GM18867 (cell line): ENCODE measurements around the gene ROBO1.
"Not testable (repeated sequence)": the region's sequence is repeated elsewhere in the genome, so short reads cannot be mapped to it uniquely, and the experiment has no call there.

Experiments
- ATAC-seq: cut with Tn5 transposase; IDR thresholded peaks from one replicate; pipeline ENCODE4 v1.9.1; 2021; ENCODE audit warnings: mild to moderate bottlenecking, moderate library complexity; ENCODE audit not compliant: unreplicated experiment

Gene ROBO1

GRCh38 chr3:79558943-79559342, 208.9 kb downstream of the ROBO1 start:
- no peak for ATAC-seq

DNA sequence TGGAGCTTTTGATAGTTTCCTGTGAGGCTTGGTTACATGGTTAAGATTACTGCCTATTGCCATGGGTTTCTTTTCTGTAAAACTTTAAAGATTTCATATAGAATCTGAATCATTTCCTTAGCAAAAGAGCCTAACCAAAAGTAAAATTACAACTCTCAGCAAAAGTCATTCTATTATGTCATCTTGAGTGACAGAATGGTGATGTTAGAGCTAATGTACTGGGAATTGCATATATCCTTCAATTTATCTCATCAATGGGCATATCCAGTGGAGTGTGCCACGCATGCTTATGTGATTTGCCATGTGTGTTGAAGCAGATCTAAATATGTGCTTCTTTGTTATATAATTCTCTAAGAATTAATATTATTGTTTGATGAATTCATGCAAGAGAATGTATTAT, 212.1 kb downstream of the ROBO1 start:
- no peak for ATAC-seq

GRCh38 chr3:79551997-79552396, 215.8 kb downstream of the ROBO1 start:
- ATAC-seq, result no peak

DNA sequence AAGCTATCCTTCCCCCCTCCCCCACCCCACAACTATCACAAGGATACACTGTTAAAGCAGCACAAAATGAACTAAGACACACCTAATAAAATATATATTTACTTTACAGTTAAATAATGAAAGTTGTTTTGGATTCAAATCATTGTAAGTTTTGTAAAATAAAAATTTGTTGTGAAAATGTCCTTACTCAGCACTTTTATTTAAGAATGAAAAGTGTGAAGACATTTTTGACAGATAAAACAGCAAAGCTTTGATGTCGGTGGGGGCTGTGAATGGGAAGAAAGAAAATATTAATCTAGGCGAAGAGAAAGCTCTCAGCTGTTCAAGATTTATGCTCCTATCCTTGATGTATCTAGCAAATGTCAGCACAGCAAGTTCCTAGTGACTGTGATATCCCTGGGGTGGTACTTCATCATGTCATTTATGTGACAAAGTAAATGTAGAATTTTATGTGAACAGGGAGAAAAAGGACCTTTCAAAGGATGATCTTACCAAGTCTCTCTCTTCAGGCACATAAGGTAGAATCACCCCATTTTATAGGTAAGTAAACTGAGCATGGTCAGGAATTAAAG, 216.4 kb downstream of the ROBO1 start:
- no peak for ATAC-seq

- no peak for ATAC-seq
These were observed 224.4 kb downstream of the ROBO1 start for GRCh38 chr3:79543218-79543982.

- no peak for ATAC-seq
These were observed 233.1 kb downstream of the ROBO1 start for GRCh38 chr3:79534727-79535126.

- ATAC-seq, result no peak
These were observed 236.1 kb downstream of the ROBO1 start for GRCh38 chr3:79531566-79532295.

DNA sequence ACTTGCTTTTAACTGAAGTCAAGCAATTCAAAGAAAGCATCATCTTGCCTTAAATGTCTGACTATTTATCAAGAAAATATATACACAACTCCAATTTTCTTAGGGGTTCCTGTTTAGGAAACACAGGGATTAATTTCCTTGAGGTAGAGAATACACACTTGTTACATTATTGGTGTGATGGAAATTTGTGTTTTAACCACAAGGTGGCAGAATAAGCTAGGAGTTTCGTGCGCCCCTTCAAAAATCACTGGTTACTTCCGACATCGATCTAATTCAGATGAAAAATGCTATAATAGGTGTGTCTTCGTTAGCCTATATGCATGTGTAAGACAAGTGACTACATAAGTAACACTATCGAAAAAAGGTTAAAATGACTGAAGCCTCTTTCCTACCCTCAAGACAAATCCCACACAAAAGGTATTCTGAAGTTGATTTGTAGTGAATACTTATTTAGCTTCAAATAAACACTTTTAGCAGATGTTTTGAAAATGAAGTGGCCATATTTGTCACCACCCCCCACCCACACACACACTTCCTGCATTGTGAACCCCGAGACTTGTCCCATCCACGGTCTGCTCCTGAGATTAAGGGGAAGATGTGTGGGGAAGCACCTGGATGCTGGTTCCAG, 246.5 kb downstream of the ROBO1 start:
- peak; percentile 75 for ATAC-seq

GRCh38 chr3:79517766-79518413, 249.9 kb downstream of the ROBO1 start:
- ATAC-seq, result no peak

- ATAC-seq, result no peak
These were observed 251.0 kb downstream of the ROBO1 start for GRCh38 chr3:79516795-79517194.

DNA sequence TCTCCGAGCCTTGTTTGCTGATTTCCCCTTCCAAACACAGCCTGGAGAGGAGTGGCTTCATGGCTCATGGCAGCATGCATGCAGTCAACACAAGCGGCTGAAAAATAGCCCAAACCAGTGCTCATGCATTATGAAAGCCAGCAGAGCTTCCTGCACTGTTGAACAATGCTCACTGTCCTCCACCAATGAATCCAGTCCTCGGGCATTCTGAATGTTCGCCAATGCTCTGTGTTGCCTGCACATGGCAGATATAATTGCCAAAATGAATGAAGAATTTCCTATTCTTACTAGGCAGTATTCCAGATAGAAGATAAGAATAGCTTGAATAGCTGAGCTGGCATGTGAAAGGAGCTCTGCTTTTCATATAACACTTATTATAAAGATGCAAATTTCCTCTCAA, 252.7 kb downstream of the ROBO1 start:
- ATAC-seq, result no peak

GRCh38 chr3:79514069-79514468, 253.7 kb downstream of the ROBO1 start:
- ATAC-seq, result no peak

GRCh38 chr3:79506751-79507150, 261.0 kb downstream of the ROBO1 start:
- no peak for ATAC-seq

- not testable (repeated sequence) for ATAC-seq
These were observed 265.5 kb downstream of the ROBO1 start for GRCh38 chr3:79502216-79502681.

GRCh38 chr3:79497447-79498111, 270.2 kb downstream of the ROBO1 start:
- no peak for ATAC-seq

DNA sequence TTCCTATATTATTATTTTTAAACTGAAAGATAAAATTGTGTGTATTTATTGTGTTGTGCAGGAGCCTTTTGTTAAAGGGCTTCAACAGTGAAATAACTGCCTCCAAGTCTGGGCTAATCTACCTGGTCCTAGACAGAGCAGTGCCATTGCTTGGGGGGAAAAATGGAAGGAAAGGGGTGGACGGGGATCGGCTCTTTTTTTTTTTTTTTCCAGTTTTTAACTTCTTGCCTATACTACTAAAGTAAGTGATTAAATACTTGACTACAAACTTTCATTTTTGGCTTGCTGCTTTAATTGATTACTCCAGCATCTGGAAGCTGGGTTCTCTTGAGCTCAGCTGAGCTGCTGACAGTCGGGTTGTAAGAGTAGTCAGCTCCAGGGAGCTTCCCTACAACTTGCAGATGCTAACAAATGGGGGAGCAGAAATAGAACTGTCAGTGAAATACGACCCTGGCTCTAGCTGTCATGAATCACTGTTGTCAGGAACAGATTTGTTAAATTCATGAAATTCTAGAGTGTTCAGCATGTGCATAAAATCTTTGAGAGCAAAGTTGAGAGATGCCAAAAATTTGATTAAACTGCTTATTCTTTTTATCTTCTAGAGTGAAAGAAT, 276.7 kb downstream of the ROBO1 start:
- no peak for ATAC-seq

- ATAC-seq, result no peak
These were observed 277.4 kb downstream of the ROBO1 start for GRCh38 chr3:79490165-79491028.

GRCh38 chr3:79488407-79488806, 279.4 kb downstream of the ROBO1 start:
- no peak for ATAC-seq

- no peak for ATAC-seq
These were observed 287.1 kb downstream of the ROBO1 start for GRCh38 chr3:79480746-79481145.
